CD4-positive, alpha-beta T cell treated with Interleukin-6 at 100 ng/mL for 8 hours (primary cell): ENCODE measurements around the gene HPN.
"Not testable (repeated sequence)": the region's sequence is repeated elsewhere in the genome, so short reads cannot be mapped to it uniquely, and the experiment has no call there.

ENCODE experiments used
- DNase-seq: peaks from one replicate; pipeline ENCODE4 v3.0.0-alpha.2; 2020; ENCODE audit warnings: mixed read lengths, low spot score

HPN gene

DNA sequence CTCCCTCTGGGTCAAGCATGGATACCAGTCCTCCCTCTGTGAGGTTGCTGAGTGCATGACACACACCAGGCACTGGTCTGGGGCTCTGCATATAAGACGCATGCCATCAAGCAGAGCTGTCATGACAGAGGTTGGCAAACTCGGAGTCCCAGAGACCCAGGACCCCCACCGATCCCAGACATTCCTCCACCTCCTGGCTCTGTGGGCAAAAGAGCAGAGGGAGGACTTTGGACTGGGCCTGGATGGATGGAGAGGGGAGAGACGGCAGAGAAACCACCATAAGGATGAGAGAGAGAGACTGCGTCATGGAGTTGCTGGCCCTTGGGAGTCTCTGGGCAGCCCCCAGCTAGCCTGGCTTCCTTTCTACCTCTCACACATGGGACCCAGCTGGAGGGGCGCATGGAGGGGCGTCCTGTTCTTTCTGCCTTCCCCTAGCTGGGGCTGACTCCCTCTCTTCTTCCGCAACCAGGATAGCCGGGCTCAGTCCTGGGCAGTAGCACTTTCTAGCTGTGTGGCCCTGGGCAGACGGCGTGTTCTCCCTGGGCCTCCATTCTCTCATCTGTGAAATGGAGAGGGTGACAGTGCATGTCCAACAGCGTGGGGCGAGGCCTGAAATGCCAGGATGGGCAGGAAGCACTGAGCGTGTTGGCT, 1.6 kb downstream of the HPN start:
- DNase-seq = no peak

DNA sequence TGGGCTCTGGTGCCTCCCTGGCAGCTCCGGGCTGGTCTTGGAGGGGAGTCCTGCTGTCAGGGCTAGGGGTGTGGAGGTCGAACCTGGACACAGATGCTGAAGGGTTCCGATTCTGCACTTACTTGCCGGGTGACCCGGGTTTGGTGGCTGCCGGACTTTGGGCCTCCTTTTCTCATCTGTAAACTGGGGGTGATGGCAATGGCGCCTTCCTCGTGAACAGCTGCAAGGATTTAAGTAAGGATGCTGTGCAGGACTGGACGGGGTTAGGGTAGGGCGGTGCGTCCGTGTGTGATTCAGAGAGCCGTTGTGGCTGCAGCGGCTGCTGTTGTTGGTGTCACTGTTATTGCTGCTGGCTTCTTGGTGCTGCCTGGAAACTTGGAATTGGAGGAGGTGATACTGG, 2.4 kb downstream of the HPN start:
- no peak for DNase-seq

DNA sequence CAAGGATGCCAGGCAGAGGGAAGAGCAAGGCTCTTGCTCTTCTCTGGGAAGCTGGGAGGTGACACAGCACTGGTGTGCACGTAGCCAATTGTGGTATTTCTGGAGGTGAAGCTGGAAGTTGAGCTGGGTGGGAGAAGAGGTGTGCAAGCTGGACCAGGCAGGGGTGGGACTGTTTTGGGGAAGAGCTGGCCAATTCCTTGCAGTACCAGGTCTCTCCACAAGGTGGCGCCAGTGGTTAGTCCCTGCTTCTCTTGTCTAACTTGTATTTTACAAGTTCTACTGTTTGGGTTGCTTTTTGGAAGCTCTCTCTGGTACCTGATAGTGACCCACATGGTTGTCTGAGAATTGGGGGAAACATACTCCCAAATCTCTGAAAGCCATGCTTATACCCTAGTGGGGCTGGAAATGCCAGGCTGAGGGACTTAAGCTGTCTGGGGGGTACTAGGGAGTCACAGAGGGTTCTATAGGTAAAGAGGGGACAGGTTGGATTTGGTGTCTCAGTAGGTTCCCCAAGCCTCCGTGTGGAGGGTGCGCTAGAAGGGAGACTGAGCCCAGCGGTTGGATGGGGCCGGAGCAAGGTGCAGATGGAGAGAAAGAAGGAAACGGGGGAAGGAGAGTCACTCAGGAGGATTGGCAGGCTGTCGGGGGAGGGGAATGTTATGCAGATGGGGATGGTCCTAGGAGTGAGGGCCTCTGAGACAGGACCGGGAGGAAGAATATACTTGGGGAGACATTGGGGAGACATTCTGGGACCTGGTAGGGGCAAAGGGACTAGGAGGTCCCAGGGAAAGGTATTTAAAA, 3.0 kb downstream of the HPN start:
- DNase-seq = peak; percentile 42

DNA sequence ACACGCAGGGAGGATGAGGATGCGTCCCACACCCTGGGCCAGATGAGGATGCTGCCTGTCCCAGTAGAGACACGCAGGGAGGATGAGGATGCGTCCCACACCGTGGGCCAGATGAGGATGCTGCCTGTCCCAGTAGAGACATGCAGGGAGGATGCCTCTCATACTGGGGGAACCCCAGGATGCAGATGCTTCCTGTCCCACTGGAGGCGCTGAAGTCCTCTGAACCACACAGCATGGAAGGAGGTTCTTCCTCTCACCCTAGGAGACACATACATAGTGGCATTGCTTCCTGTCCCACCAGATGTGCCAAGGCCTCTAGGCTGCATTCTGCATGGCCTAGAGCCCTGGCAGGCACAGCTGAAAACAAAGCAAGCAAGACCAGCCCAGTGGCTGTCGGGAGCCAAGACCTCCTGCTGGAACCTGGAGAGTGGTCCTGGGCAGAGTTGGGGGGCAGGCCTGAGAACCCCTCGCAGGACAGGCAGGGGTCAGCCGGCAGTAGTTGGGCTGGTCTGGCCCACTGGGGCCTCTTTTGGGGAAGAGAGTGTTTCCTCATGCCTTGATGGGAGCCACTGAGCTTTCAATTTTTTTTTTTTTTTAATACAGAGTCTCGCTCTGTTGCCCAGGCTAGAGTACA, 4.3 kb downstream of the HPN start:
- peak; percentile 44 for DNase-seq

DNA sequence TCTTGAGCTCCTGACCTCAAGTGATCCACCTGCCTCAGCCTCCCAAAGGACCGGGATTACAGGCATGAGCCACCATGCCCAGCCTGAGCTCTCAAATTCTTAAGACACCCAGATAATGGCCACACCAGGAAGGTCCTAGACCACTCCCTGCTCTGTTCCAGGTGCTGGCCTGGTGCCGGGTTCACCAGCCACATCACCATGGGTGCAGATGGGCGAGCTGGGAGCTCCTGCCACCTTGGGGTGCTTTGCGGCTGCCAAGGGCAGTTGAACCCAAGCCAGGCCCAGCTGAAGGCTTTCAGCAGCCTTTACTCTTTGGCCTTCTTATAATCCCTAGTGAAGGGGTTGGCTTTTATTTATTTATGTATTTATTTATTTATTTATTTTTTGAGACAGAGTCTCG, 4.9 kb downstream of the HPN start:
- no peak for DNase-seq

DNA sequence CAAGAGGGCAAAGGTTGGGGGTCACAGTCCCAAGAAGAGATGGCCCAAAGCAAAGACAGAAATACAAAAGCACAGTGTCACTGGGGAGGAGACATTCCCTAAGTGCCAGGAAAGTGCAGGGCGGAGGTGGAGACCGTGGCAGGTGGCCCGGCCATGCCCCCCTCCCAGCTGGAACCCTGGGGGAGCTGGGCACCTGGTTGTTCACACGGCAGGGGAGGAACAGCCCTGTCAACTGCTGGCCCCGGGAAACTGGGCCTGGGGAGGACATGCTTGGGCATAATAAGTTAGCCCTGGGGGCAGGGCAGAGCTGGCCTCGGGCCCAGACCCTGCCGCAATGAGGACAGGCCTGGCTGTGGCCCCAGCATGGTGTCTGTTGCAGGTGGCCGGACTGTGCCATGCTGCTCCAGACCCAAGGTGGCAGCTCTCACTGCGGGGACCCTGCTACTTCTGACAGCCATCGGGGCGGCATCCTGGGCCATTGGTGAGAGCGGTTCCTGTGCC, 7.4 kb downstream of the HPN start:
- DNase-seq = no peak

DNA sequence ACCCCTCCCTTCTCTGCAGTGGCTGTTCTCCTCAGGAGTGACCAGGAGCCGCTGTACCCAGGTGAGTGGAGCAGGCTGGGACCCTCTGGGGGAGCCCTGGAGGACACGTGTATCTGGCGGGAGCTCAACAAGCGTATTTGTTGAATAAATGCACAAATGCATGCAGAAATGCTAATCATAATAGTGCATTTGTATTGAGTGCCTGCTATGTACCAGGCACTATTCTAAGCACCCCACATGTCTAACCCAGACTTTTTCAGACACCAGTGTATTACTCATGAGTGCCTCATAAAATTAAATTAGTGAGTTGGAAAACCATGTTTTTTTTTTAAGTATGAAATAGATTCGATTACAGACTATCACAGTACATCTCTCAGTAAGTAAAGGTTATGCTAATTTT, 7.9 kb downstream of the HPN start:
- no peak for DNase-seq

GRCh38 chr19:35050662-35051061, 9.1 kb downstream of the HPN start:
- not testable (repeated sequence) for DNase-seq

- DNase-seq = not testable (repeated sequence)
Measured at GRCh38 chr19:35051268-35051667, 9.7 kb downstream of the HPN start.

DNA sequence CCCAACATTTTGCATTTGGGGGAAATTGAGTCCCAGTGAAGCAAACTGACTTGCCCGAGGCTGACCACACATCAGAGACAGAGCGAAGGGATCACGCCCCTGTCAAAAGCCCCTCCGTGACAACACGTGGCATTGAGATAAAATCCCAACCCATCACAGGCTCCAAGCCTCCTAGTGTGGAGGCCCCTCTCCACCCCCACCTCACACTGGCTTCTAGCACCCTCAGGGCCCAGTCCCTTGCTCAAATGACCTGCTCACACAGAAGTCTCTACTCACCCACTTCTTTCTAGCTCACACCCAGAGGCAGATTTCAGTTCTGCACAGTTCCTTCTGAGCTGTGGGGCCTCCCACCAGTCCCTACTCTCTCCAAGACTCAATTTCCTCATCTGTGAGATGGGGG, 10.3 kb downstream of the HPN start:
- DNase-seq = no peak

DNA sequence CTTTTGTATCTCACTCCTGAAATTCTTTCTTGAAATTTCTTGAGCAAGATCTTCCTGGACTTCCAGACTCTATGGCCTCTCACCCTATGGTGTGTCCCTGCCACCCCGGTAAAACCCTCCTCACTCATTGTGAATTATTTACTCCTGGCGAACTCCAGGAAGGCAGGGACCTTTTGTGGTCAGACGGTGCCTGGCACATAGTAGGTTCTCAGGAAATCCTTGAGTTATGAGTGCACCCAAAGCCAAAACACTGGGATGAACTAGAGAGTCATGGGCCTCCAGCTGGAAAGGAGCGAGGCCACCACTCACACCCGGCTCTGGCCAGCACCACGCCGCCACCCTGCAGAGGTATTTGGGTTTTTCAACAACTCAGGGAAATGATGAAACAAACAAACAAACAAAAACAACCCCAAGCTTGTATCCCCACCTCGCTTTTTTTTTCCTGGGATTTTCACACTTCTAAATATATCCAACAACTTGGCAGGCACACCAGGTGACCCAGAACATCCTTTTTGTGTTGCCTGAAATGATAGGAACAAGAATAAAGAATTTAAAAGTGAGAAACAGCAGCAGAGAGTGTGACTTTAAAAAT, 11.2 kb downstream of the HPN start:
- no peak for DNase-seq

DNA sequence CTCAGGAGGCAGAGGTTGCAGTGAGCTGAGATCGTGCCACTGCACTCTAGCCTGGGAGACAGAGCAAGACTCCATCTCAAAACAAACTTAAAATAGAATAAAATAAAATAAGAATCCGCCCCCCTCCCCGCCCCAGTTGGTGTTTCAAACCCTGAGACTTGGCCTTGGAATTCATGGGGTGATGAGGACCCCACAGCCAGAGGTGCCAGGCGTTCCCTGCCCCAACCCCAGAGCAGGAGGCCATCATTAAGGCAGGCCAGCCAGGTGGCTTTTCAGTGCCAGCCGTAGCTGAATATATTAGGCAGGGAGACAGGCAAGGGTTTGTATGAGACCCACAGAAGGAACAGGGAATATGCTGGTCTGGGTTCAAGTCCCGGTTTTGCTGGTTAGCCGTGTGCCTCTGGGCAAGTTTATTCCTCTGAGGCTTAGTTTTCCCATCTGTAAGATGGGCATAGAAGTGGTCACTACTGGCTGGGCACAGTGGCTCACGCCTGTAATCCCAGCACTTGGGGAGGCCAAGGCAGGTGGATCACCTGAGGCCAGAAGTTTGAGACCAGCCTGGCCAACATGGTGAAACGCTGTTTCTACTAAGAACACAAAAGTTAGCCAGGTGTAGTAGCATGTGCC, 12.3 kb downstream of the HPN start:
- no peak for DNase-seq

GRCh38 chr19:35054626-35055025, 13.1 kb downstream of the HPN start:
- no peak for DNase-seq

GRCh38 chr19:35055715-35056179, 14.2 kb downstream of the HPN start:
- no peak for DNase-seq

DNA sequence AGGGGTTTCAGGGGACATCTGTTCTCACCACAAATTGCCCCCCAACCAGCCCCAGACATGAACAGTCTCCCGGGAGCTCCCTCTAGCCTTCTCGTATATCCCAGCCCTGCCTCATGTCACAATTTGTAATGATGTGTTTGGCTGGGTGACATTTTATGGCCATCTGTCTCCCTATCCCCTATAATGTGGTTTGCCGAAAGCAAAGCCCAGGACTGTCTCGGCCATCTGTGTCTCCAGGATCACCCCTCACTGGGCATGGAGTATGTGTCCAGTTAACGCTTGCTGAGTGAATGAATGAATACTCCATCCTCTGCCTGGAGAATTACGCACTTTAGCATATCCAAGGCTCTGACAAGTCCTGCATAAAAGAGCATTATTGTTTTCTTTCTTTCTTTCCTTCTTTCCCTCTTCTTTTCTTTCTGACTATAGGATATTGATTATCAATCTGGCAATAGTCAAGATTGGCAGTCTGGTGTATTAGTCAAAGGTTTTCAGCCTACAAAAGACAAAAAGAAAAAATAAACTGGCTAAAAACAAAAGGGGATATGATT, 15.1 kb downstream of the HPN start:
- no peak for DNase-seq

GRCh38 chr19:35058370-35058769, 16.8 kb downstream of the HPN start:
- no peak for DNase-seq

GRCh38 chr19:35059006-35059798, 17.7 kb downstream of the HPN start:
- DNase-seq = no peak

DNA sequence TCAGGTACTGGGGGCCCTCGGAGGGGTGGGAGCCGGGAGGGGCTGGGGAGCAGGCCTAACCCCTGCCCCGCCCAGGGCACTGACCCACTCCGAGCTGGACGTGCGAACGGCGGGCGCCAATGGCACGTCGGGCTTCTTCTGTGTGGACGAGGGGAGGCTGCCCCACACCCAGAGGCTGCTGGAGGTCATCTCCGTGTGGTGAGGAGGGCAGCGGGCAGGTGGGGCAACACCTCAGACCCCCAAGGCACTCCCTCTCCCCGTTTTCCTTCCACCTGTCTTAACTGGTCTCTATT, 18.2 kb downstream of the HPN start:
- no peak for DNase-seq

- no peak for DNase-seq
Measured at GRCh38 chr19:35060160-35060855, 18.8 kb downstream of the HPN start.

DNA sequence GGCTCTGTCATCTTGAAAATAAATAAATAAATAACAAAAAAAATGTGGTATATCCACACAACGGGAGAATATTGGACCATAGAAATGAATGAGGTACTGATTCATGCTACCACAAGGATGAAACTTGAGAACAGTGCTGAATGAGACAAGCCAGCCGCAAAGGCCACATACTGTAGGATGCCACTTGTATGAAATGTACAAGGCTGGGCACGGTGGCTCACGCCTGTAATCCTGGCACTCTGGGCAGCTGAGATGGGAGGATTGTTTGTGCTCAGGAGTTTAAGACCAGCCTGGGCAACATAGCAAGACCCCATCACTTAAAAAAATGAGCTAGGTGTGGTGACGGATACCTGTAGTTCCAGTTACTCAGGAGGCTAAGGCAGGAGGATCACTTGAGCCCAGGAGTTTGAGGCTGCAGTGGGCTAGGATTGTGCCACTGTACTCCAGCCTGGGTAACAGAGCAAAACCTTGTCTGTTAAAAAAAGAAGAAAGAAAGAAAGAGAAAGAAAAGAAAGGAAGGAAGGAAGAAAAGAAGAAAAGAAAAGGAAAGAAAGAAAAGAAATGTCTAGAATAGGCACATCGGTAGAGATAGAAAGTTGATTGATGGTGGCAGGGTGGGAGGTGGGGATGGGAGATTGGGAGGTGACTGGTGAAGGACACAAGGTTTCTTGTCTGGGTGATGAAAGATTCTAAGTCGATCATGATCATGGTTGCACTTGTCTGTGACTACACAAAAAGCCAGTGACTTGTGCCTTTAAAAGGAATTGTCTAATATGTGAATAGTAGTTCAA, 20.3 kb downstream of the HPN start:
- no peak for DNase-seq
